Left lung (tissue), 14 donors: ENCODE results near the gene C19orf44. TPM values are rescaled to one million over a fixed set of nuclear protein-coding genes. Genes with fewer than 3 reads are reported as not detected.
"Not testable (repeated sequence)": the region's sequence is repeated elsewhere in the genome, so short reads cannot be mapped to it uniquely, and the experiment has no call there.

Experiments used
- ATAC-seq: fragments of 200-7000 bp; cut with Tn5 transposase; one replicate; pipeline ENCODE4 v1.9.1; 2020; ENCODE audit warnings: moderate library complexity
- DNase-seq, 4 donors: peaks; one replicate each; pipeline ENCODE4 v3.0.0-alpha.2; 2013 to 2020
- H3K27ac ChIP-seq, 2 donors: fragments of 200-600 bp; sonication (generic) in 1 of 2; one replicate each; pipeline versions ENCODE4 v1.5.0 to v1.8.0; 2020 to 2021
- H3K27me3 ChIP-seq, 2 donors: fragments of 200-600 bp; sonication (generic) in 1 of 2; one replicate each; pipeline versions ENCODE4 v1.5.0 to v1.8.0; 2020 to 2021
- H3K36me3 ChIP-seq, 2 donors: fragments of 200-600 bp; sonication (generic) in 1 of 2; one replicate each; pipeline versions ENCODE4 v1.5.0 to v1.8.0; 2020 to 2021
- H3K4me1 ChIP-seq, 2 donors: fragments of 200-600 bp; one replicate each; pipeline ENCODE4 v1.8.0; 2021
- H3K4me3 ChIP-seq, 2 donors: fragments of 200-600 bp; sonication (generic) in 1 of 2; one replicate each; pipeline versions ENCODE4 v1.5.0 to v1.8.0; 2020 to 2021; ENCODE audit warnings: mild to moderate bottlenecking in 1 of 2
- H3K9me3 ChIP-seq, 2 donors: fragments of 200-600 bp; sonication (generic) in 1 of 2; one replicate each; pipeline versions ENCODE4 v1.5.0 to v1.8.0; 2020 to 2021
- CTCF ChIP-seq, 2 donors: fragments of 200-600 bp; sonication (generic) in 1 of 2; IDR thresholded peaks; one replicate each; pipeline versions ENCODE4 v1.5.0 to v1.8.0; 2021; ENCODE audit warnings: antibody characterized with exemption in 2 of 2
- intact Hi-C, 2 donors: fragments of 100-400 bp; cut with DNase I; formaldehyde crosslinking; loops; one replicate each; pipeline versions ENCODE4 v1.11.2 to v1.14.2; 2022
- long read RNA-seq, 12 donors: library from polyadenylated mRNA in 2 of 12; unstranded in 2 of 12; transcript quantifications; one replicate each; pipeline ENCODE4 v2.0.0 and lab custom pipeline, GENCODE V29; 2019 to 2026
- polyA plus RNA-seq, 6 donors: library from polyadenylated mRNA; unstranded; fragments of 120-200 nt; gene quantifications; one replicate each; pipeline ENCODE4 v1.2.1, GENCODE V29; 2013; ENCODE audit not compliant: insufficient read length in 6 of 6
- total RNA-seq, 2 donors: library from RNA; stranded (reverse); fragmentation: NEBNext Ultra II Directional; extraction: Animal tissue kit (Norgen Biotek cat#: 25700); gene quantifications; one replicate each; pipeline ENCODE4 v1.2.1, GENCODE V29; 2021
- donor health status: DM: no; HTN: yes; CAD: no.
- donor health status: DM: no; HTN: no; CAD: no.

Gene C19orf44
- 1 to 10 TPM; 4.9 to 6.1 TPM for total RNA-seq
- polyA plus RNA-seq: 10 to 100 TPM; 12.6 to 18.7 (median 15.6) TPM
- long read RNA-seq, donor 1, partial matches to known transcripts: 25 of 26 reads
- long read RNA-seq, donor 1, other reads (novel, unspliced or antisense): 0 of 26 reads
- long read RNA-seq, donor 2, partial matches to known transcripts: 22 of 23 reads
- long read RNA-seq, donor 2, other reads (novel, unspliced or antisense): 0 of 23 reads
- long read RNA-seq, donor 3: 0 reads
- long read RNA-seq, donor 4, partial matches to known transcripts: 0 of 2 reads
- long read RNA-seq, donor 4, other reads (novel, unspliced or antisense): 1 of 2 reads
- long read RNA-seq, donor 5, partial matches to known transcripts: 5 of 5 reads
- long read RNA-seq, donor 5, other reads (novel, unspliced or antisense): 0 of 5 reads
- long read RNA-seq, donor 6: 0 reads
- long read RNA-seq, donor 7, partial matches to known transcripts: 0 of 1 reads
- long read RNA-seq, donor 7, other reads (novel, unspliced or antisense): 0 of 1 reads
- long read RNA-seq, donor 8, partial matches to known transcripts: 49 of 57 reads
- long read RNA-seq, donor 8, other reads (novel, unspliced or antisense): 8 of 57 reads
- long read RNA-seq, donor 9: 0 reads
- long read RNA-seq, donor 10, partial matches to known transcripts: 1 of 1 reads
- long read RNA-seq, donor 10, other reads (novel, unspliced or antisense): 0 of 1 reads
- long read RNA-seq, donor 11: 0 reads
- long read RNA-seq, donor 12, partial matches to known transcripts: 7 of 13 reads
- long read RNA-seq, donor 12, other reads (novel, unspliced or antisense): 5 of 13 reads

GRCh38 chr19:16495982-16496612, at the start of gene C19orf44, which contains the start of gene CALR3:
Gene C19orf44, plus strand, starts transcription at chr19:16496394. Its CDS starts 4,399 bp downstream, at chr19:16500793.
Gene CALR3, minus strand, starts transcription at chr19:16496167. Its CDS starts 38 bp downstream, at chr19:16496129.
- Histone ChIP-seq H3K27me3 (no peaks in the 10 kb centered on the region), H3K27ac (peak within 1 kb of the TSS; percentile 26 to 73), H3K36me3 (no peaks in the 10 kb centered on the region), H3K4me1 (peaks cover 0 to 11% of the 10 kb centered on the region in 2 donors), H3K4me3 (peak within 1 kb of the TSS; percentile 59 to 74), H3K9me3 (no peaks in the 10 kb centered on the region)
- DNase-seq (peak; percentile 97 to 99 (median 98)), ATAC-seq (peak; percentile 99)
- TF ChIP-seq CTCF (IDR thresholded peaks at IDR 0.05): peak in 1 of 2 donors; percentile 34
- intact Hi-C loops: no loop called here

GRCh38 chr19:16446724-16447368, 49.3 kb upstream of the C19orf44 start:
- H3K27ac ChIP-seq: peak overlapping the region; percentile 48 to 82
- peaks cover 0 to under 1% of the 10 kb centered on the region in 2 donors for H3K36me3 ChIP-seq
- no peak for TF ChIP-seq CTCF (IDR thresholded peaks at IDR 0.05)
- no peaks in the 10 kb centered on the region for H3K9me3 ChIP-seq
- peak; percentile 63 to 90 (median 86) for DNase-seq
- peak; percentile 92 for ATAC-seq
- peaks cover 16 to 93% of the 10 kb centered on the region in 2 donors for H3K4me1 ChIP-seq
- H3K27me3 ChIP-seq: no peaks in the 10 kb centered on the region
- no peak overlapping the region for H3K4me3 ChIP-seq
- intact Hi-C loops: no loop called here

GRCh38 chr19:16448872-16449271, 47.3 kb upstream of the C19orf44 start:
- H3K36me3 ChIP-seq, H3K27me3 ChIP-seq, intact Hi-C loops, H3K9me3 ChIP-seq, H3K4me3 ChIP-seq, ATAC-seq: not testable (repeated sequence)
- peak in 1 of 4 donors; percentile 14 for DNase-seq
- H3K27ac ChIP-seq: peak overlapping the region in 1 of 2 donors; percentile 82
- peaks cover 16 to 72% of the 10 kb centered on the region in 2 donors for H3K4me1 ChIP-seq

GRCh38 chr19:16449330-16449961, 46.7 kb upstream of the C19orf44 start:
- DNase-seq (no peak), ATAC-seq (no peak)
- Histone ChIP-seq H3K36me3 (no peaks in the 10 kb centered on the region), H3K4me1 (peaks cover 16 to 67% of the 10 kb centered on the region in 2 donors), H3K27ac (peak overlapping the region in 1 of 2 donors; percentile 82), H3K27me3 (no peaks in the 10 kb centered on the region), H3K4me3 (no peak overlapping the region), H3K9me3 (no peaks in the 10 kb centered on the region)
- intact Hi-C loops: no loop called here
- TF ChIP-seq CTCF (IDR thresholded peaks at IDR 0.05): no peak

GRCh38 chr19:16452325-16452724, 43.9 kb upstream of the C19orf44 start:
- Histone ChIP-seq H3K27me3 (no peaks in the 10 kb centered on the region), H3K4me1 (peaks cover 6 to 51% of the 10 kb centered on the region in 2 donors), H3K9me3 (no peaks in the 10 kb centered on the region), H3K36me3 (no peaks in the 10 kb centered on the region), H3K4me3 (no peak overlapping the region), H3K27ac (no peak overlapping the region)
- intact Hi-C loops: no loop called here
- peak in 1 of 4 donors; percentile 8 for DNase-seq
- peak; percentile 12 for ATAC-seq
- no peak for TF ChIP-seq CTCF (IDR thresholded peaks at IDR 0.05)
